Measurements from ENCODE around the gene PXN. TPM values are rescaled to one million over a fixed set of nuclear protein-coding genes. Genes with fewer than 3 reads are reported as not detected.
A peak's percentile ranks its signal among the peaks of the same experiment; 100 is the strongest.

The PXN gene
- total and polyA plus RNA-seq, 2 of the 13 experiments (the other 11 are each of a cell fraction or from before 2014, with no cell fraction given), result 13.6 to 14.2 TPM

DNA sequence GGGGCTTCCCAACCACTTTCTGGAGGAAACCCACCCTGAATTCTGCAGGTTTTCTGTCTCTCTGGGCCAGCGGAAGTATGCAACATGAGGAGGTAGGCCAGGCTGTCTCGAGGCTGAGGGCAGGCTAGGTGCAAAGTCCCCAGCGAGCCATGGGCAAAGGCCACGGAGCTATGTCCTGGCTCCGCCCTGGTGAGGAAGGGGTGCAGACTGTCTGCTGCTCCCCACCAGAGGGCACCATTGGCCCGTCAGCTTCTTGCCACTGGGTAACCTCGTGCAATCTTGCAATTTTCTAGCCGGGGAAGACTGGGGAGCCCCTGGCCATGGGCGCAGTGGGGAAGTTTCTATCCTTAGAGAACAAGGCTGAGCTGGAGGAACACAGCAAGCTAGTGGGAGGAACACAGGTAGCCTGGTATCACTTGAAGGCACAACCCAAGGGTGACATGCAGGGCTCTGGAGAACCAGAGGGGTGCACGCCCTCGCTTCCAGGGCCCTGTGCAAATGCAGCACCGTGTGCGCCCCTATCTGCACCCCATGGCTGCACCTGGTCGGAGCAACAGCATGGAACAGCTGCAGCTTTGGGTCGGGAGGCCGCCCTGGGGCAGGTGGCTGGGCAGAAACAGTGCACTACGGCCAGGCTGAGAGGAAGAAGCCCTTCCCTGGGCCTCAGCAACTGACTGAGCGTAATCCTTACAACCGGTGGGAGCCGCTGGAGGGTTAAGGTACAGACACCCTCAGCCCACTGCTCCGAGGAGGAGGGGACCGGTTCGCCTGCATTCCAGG lies 37.0 kb downstream of the PXN start (continued):
- TF ChIP-seq, protein P1, sequence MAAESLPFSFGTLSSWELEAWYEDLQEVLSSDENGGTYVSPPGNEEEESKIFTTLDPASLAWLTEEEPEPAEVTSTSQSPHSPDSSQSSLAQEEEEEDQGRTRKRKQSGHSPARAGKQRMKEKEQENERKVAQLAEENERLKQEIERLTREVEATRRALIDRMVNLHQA (CRISPR knock-in tag; IDR thresholded peaks at IDR 0.05), result no peak
- TF ChIP-seq HHEX (CRISPR knock-in tag; IDR thresholded peaks at IDR 0.05), result no peak
- TF ChIP-seq, protein P2, sequence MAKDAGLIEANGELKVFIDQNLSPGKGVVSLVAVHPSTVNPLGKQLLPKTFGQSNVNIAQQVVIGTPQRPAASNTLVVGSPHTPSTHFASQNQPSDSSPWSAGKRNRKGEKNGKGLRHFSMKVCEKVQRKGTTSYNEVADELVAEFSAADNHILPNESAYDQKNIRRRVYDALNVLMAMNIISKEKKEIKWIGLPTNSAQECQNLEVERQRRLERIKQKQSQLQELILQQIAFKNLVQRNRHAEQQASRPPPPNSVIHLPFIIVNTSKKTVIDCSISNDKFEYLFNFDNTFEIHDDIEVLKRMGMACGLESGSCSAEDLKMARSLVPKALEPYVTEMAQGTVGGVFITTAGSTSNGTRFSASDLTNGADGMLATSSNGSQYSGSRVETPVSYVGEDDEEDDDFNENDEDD (CRISPR knock-in tag; IDR thresholded peaks at IDR 0.05; ENCODE audit: borderline replicate concordance), result peak; percentile 57; the same call in 1 of the 2 replicates
- peak; percentile 88 for TF ChIP-seq KDM4B (CRISPR knock-in tag; IDR thresholded peaks at IDR 0.05)
- no peak for TF ChIP-seq ZNF841 (CRISPR knock-in tag; IDR thresholded peaks at IDR 0.05; ENCODE audit: borderline replicate concordance)
- TF ChIP-seq MAZ (IDR thresholded peaks at IDR 0.05; ENCODE audit: borderline replicate concordance, low read depth, low read length), result no peak; the same call in 1 of the 2 replicates
- no peak for TF ChIP-seq MAZ (CRISPR knock-in tag; IDR thresholded peaks at IDR 0.05; ENCODE audit: low read depth)
- TF ChIP-seq ZNF567 (CRISPR knock-in tag; IDR thresholded peaks at IDR 0.05; ENCODE audit: borderline replicate concordance), result peak; percentile 75; the same call in 1 of the 2 replicates
- TF ChIP-seq RXRB (CRISPR knock-in tag; IDR thresholded peaks at IDR 0.05; ENCODE audit: borderline replicate concordance), result peak; percentile 78
- TF ChIP-seq, protein P3, sequence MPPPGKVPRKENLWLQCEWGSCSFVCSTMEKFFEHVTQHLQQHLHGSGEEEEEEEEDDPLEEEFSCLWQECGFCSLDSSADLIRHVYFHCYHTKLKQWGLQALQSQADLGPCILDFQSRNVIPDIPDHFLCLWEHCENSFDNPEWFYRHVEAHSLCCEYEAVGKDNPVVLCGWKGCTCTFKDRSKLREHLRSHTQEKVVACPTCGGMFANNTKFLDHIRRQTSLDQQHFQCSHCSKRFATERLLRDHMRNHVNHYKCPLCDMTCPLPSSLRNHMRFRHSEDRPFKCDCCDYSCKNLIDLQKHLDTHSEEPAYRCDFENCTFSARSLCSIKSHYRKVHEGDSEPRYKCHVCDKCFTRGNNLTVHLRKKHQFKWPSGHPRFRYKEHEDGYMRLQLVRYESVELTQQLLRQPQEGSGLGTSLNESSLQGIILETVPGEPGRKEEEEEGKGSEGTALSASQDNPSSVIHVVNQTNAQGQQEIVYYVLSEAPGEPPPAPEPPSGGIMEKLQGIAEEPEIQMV (CRISPR knock-in tag; IDR thresholded peaks at IDR 0.05; ENCODE audit: low read depth), result no peak; the same call in 1 of the 2 replicates
- TF ChIP-seq ZBTB7B (CRISPR knock-in tag; IDR thresholded peaks at IDR 0.05), result 0 out of 2 replicates have a peak, but pooled peaks have one; percentile 5
- no peak; the same call in 1 of the 2 replicates for TF ChIP-seq ZNF703 (CRISPR knock-in tag; IDR thresholded peaks at IDR 0.05; ENCODE audit: borderline replicate concordance)
- TF ChIP-seq HNF4G (IDR thresholded peaks at IDR 0.05; ENCODE audit: borderline replicate concordance, low read depth, low read length), result peak; percentile 99
- TF ChIP-seq HNF4G (CRISPR knock-in tag; IDR thresholded peaks at IDR 0.05; ENCODE audit: borderline replicate concordance, low read depth), result peak; percentile 99
- no peak for TF ChIP-seq AKAP8 (CRISPR knock-in tag; IDR thresholded peaks at IDR 0.05)
- TF ChIP-seq, protein P4, sequence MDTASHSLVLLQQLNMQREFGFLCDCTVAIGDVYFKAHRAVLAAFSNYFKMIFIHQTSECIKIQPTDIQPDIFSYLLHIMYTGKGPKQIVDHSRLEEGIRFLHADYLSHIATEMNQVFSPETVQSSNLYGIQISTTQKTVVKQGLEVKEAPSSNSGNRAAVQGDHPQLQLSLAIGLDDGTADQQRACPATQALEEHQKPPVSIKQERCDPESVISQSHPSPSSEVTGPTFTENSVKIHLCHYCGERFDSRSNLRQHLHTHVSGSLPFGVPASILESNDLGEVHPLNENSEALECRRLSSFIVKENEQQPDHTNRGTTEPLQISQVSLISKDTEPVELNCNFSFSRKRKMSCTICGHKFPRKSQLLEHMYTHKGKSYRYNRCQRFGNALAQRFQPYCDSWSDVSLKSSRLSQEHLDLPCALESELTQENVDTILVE (CRISPR knock-in tag; IDR thresholded peaks at IDR 0.05), result 0 out of 2 replicates have a peak, but pooled peaks have one; percentile 37
- no peak for TF ChIP-seq HES4 (CRISPR knock-in tag; IDR thresholded peaks at IDR 0.05; ENCODE audit: borderline replicate concordance)
- no peak for TF ChIP-seq CENPX (CRISPR knock-in tag; IDR thresholded peaks at IDR 0.05)
- TF ChIP-seq FIP1L1 (IDR thresholded peaks at IDR 0.05; ENCODE audit: borderline replicate concordance, insufficient read depth, low read depth, low read length), result no peak
- TF ChIP-seq GATAD1 (CRISPR knock-in tag; IDR thresholded peaks at IDR 0.05), result peak; percentile 79
- peak; percentile 89; the same call in 1 of the 2 replicates for TF ChIP-seq ZNF44 (CRISPR knock-in tag; IDR thresholded peaks at IDR 0.05)
- TF ChIP-seq THAP11 (CRISPR knock-in tag; IDR thresholded peaks at IDR 0.05), result peak; percentile 81

All from HepG2 (cell line).